HepG2 (cell line): ENCODE data around the gene CMYA5. TPM values are rescaled to one million over a fixed set of nuclear protein-coding genes. Genes with fewer than 3 reads are reported as not detected.

Source experiments
- FOXO4 ChIP-seq: sonication (generic); formaldehyde crosslinking; conservative IDR thresholded peaks from 2 replicates; pipeline ENCODE4 v1.8.1; 2023; ENCODE audit warnings: missing genetic modification reagents
- HOXA9 ChIP-seq: sonication (generic); formaldehyde crosslinking; IDR thresholded peaks from 2 replicates; pipeline ENCODE4 v1.8.1; 2022; ENCODE audit warnings: missing genetic modification reagents, mild to moderate bottlenecking, moderate library complexity, borderline replicate concordance
- IKZF4 ChIP-seq: sonication (generic); formaldehyde crosslinking; IDR thresholded peaks from 2 replicates; pipeline ENCODE4 v1.5.1; 2020; ENCODE audit warnings: borderline replicate concordance, mild to moderate bottlenecking, low read depth, missing genetic modification reagents; ENCODE audit errors: not compliant biosample characterization
- IKZF5 ChIP-seq: IDR thresholded peaks from 2 replicates; pipeline ENCODE4 v1.6.1; 2018; ENCODE audit warnings: missing genetic modification reagents, mild to moderate bottlenecking, missing compliant biosample characterization
- JARID2 ChIP-seq: sonication (generic); formaldehyde crosslinking; IDR thresholded peaks from 2 replicates; pipeline ENCODE4 v1.8.1; 2023; ENCODE audit warnings: missing genetic modification reagents, inconsistent platforms; ENCODE audit not compliant: insufficient replicate concordance
- PLRG1 ChIP-seq: fragments of 450-650 bp; conservative IDR thresholded peaks from 2 replicates; pipeline ENCODE4 v1.6.1; 2016
- PRDM4 ChIP-seq: sonication (generic); formaldehyde crosslinking; IDR thresholded peaks from 2 replicates; pipeline ENCODE4 v1.9.0; 2021; ENCODE audit warnings: missing genetic modification reagents, borderline replicate concordance
- RBM39 ChIP-seq: fragments of 200-400 bp; formaldehyde crosslinking; IDR thresholded peaks from one replicate; pipeline ENCODE4 v1.6.1; 2018; ENCODE audit warnings: antibody characterized with exemption, mild to moderate bottlenecking, low read depth, low read length; ENCODE audit not compliant: poor library complexity, severe bottlenecking
- SNRNP70 ChIP-seq: fragments of 200-400 bp; formaldehyde crosslinking; IDR thresholded peaks from 2 replicates; pipeline ENCODE4 v1.6.1; 2017; ENCODE audit warnings: mild to moderate bottlenecking, low read depth, low read length, moderate library complexity
- TBX2 ChIP-seq: sonication (generic); formaldehyde crosslinking; IDR thresholded peaks from 2 replicates; pipeline ENCODE4 v1.5.0; 2020; ENCODE audit warnings: missing genetic modification reagents, mild to moderate bottlenecking, borderline replicate concordance
- TGIF2 ChIP-seq: IDR thresholded peaks from 2 replicates; pipeline ENCODE4 v1.6.1; 2016; ENCODE audit warnings: control low read depth, missing compliant biosample characterization
- ZBTB14 ChIP-seq: sonication (generic); formaldehyde crosslinking; IDR thresholded peaks from 2 replicates; pipeline ENCODE4 v1.4.0; 2020; ENCODE audit warnings: missing genetic modification reagents
- ZFAT ChIP-seq: sonication (generic); formaldehyde crosslinking; conservative IDR thresholded peaks from 2 replicates; pipeline ENCODE4 v1.8.1; 2023; ENCODE audit warnings: missing genetic modification reagents, inconsistent platforms
- ZMAT5 ChIP-seq: sonication (generic); formaldehyde crosslinking; IDR thresholded peaks from 2 replicates; pipeline ENCODE4 v1.5.0; 2020; ENCODE audit warnings: mild to moderate bottlenecking, low read depth, missing genetic modification reagents, borderline replicate concordance
- ZNF275 ChIP-seq: sonication (generic); formaldehyde crosslinking; IDR thresholded peaks from 2 replicates; pipeline ENCODE4 v1.8.0; 2022; ENCODE audit warnings: missing genetic modification reagents, mild to moderate bottlenecking, inconsistent platforms, borderline replicate concordance
- ZNF414 ChIP-seq: sonication (generic); formaldehyde crosslinking; IDR thresholded peaks from 2 replicates; pipeline ENCODE4 v1.5.0; 2020; ENCODE audit warnings: missing genetic modification reagents
- ZNF432 ChIP-seq: sonication (generic); formaldehyde crosslinking; IDR thresholded peaks from 2 replicates; pipeline ENCODE4 v1.5.0; 2020; ENCODE audit warnings: missing genetic modification reagents, mild to moderate bottlenecking, borderline replicate concordance
- ZNF446 ChIP-seq: sonication (generic); formaldehyde crosslinking; IDR thresholded peaks from 2 replicates; pipeline ENCODE4 v1.5.0; 2020; ENCODE audit warnings: mild to moderate bottlenecking, missing genetic modification reagents
- ZNF7 ChIP-seq: IDR thresholded peaks from 2 replicates; pipeline ENCODE4 v1.6.1; 2016; ENCODE audit warnings: missing biosample characterization, missing genetic modification reagents
- ZNF790 ChIP-seq: sonication (generic); formaldehyde crosslinking; IDR thresholded peaks from 2 replicates; pipeline ENCODE4 v1.8.0; 2022; ENCODE audit warnings: missing genetic modification reagents, mild to moderate bottlenecking, borderline replicate concordance
- polyA plus RNA-seq, 8 experiments: library from polyadenylated mRNA; depleted of rRNA in 3 of 8; stranded (reverse) in 7 of 8; unstranded in 1 of 8; fragments of >200 nt; fragmentation: Illumina TruSeq in 4 of 8; extraction: Trizol in 4 of 8; gene quantifications; 2 replicates each; pipeline versions ENCODE4 v1.2.1 to v1.2.3, GENCODE V29; 2011 to 2016; ENCODE audit warnings: low read depth in 4 of 8, missing spikeins in 1 of 8, mixed read lengths in 1 of 8; ENCODE audit not compliant: insufficient read depth in 1 of 8
- total RNA-seq, 5 experiments: library from RNA; depleted of rRNA; stranded (reverse); fragments of >200 nt; fragmentation: Illumina TruSeq; extraction: Trizol; gene quantifications; 2 replicates each; pipeline ENCODE4 v1.2.3, GENCODE V29; 2016; ENCODE audit warnings: low read depth in 1 of 5

CMYA5 gene
- total and polyA plus RNA-seq, 2 of the 13 experiments (the other 11 are each of a cell fraction or from before 2014, with no cell fraction given): 0.13 to 0.51 TPM

GRCh38 chr5:79754865-79755555 lies 65.4 kb downstream of the CMYA5 start (continued):
- TF ChIP-seq ZNF275 (CRISPR knock-in tag) (no peak), ZFAT (no peak), SNRNP70 (no peak), ZNF446 (no peak), RBM39 (no peak), ZNF432 (no peak), HOXA9 (CRISPR knock-in tag) (no peak), ZBTB14 (CRISPR knock-in tag) (no peak), FOXO4 (CRISPR knock-in tag) (no peak), TGIF2 (CRISPR knock-in tag) (no peak), ZNF790 (CRISPR knock-in tag) (no peak), PRDM4 (CRISPR knock-in tag) (no peak), ZNF7 (CRISPR knock-in tag) (no peak), TBX2 (CRISPR knock-in tag) (peak; percentile 44; the same call in 1 of the 2 replicates), ZNF414 (CRISPR knock-in tag) (no peak), ZMAT5 (CRISPR knock-in tag) (no peak), IKZF4 (CRISPR knock-in tag) (no peak), PLRG1 (no peak), JARID2 (CRISPR knock-in tag) (no peak), IKZF5 (CRISPR knock-in tag) (no peak)
